T-helper 2 cell treated with Interferon-gamma antibody and Interleukin-4, amounts not matched to agents 100 ng/mL and 5 ng/mL, for 36 hours (primary cell): ENCODE measurements around the gene NHLRC2. TPM values are rescaled to one million over a fixed set of nuclear protein-coding genes. Genes with fewer than 3 reads are reported as not detected.
"Not testable (repeated sequence)": the region's sequence is repeated elsewhere in the genome, so short reads cannot be mapped to it uniquely, and the experiment has no call there.

ENCODE experiments used
- intact Hi-C: fragments of 100-400 bp; cut with micrococcal nuclease; formaldehyde crosslinking; loops from one replicate; pipeline ENCODE4 v1.15.1; 2023
- total RNA-seq: library from RNA; stranded (reverse); gene quantifications from 2 replicates; pipeline ENCODE4 v1.2.3, GENCODE V29; 2022

NHLRC2 gene
- total RNA-seq, 1 donor from 2014 or later, result 25.4 TPM

- intact Hi-C loops, result no loop called here
Measured at GRCh38 chr10:113939212-113939860, 84.9 kb downstream of the NHLRC2 start.

- intact Hi-C loops, result no loop called here
Measured at GRCh38 chr10:113941140-113941539, 86.7 kb downstream of the NHLRC2 start.

- intact Hi-C loops, result not testable (repeated sequence)
Measured at GRCh38 chr10:113943196-113943595, 88.7 kb downstream of the NHLRC2 start.

GRCh38 chr10:113945075-113945686 lies 90.7 kb downstream of the NHLRC2 start:
- intact Hi-C loops, result no loop called here

- intact Hi-C loops, result no loop called here
Measured at GRCh38 chr10:113945687-113946085, 91.2 kb downstream of the NHLRC2 start.

GRCh38 chr10:113947184-113948041 lies 93.0 kb downstream of the NHLRC2 start:
- intact Hi-C loops, result no loop called here

GRCh38 chr10:113948048-113948447 lies 93.6 kb downstream of the NHLRC2 start:
- intact Hi-C loops, result no loop called here

GRCh38 chr10:113950268-113950667 lies 95.8 kb downstream of the NHLRC2 start:
- intact Hi-C loops, result no loop called here

- intact Hi-C loops, result no loop called here
Measured at GRCh38 chr10:113953505-113954272, 99.2 kb downstream of the NHLRC2 start.

GRCh38 chr10:113954409-113954808 lies 99.9 kb downstream of the NHLRC2 start:
- intact Hi-C loops, result no loop called here

- intact Hi-C loops, result no loop called here
Measured at GRCh38 chr10:113957013-113957412, 102.6 kb downstream of the NHLRC2 start.

- intact Hi-C loops, result no loop called here
Measured at GRCh38 chr10:113958631-113959382, 104.3 kb downstream of the NHLRC2 start.

GRCh38 chr10:113959383-113959760 lies 104.9 kb downstream of the NHLRC2 start:
- intact Hi-C loops, result no loop called here

GRCh38 chr10:113960617-113961181 lies 106.2 kb downstream of the NHLRC2 start:
- intact Hi-C loops, result loop anchor here (1.0 to 5.0 kb wide), 7 partner anchors 64 to 580 kb away; partner anchors contain the start of genes ADRB1, CASP7, CCDC186 and DCLRE1A

GRCh38 chr10:113961182-113962031 lies 106.9 kb downstream of the NHLRC2 start:
- intact Hi-C loops, result loop anchor here (1.0 to 5.0 kb wide), 7 partner anchors 63 to 579 kb away; partner anchors contain the start of genes ADRB1, CASP7, CCDC186 and DCLRE1A

GRCh38 chr10:113965077-113965476 lies 110.6 kb downstream of the NHLRC2 start:
- intact Hi-C loops, result no loop called here

GRCh38 chr10:113965683-113966082 lies 111.2 kb downstream of the NHLRC2 start:
- intact Hi-C loops, result no loop called here
